ENCODE results near the gene DEK.

DEK gene

GRCh38 chr6:18265787-18266522, 1.6 kb upstream of the DEK start:
- no peak for DNase-seq

- no peak for DNase-seq
Observed at GRCh38 chr6:18264923-18265377, 620 bp upstream of the DEK start.

- DNase-seq, result peak; percentile 66
Observed at GRCh38 chr6:18263418-18264218, 712 bp downstream of the DEK start.

- peak; percentile 25 for DNase-seq
Observed at GRCh38 chr6:18262702-18263417, 1.5 kb downstream of the DEK start.

- no peak for DNase-seq
Observed at GRCh38 chr6:18261877-18262276, 2.5 kb downstream of the DEK start.

- no peak for DNase-seq
Observed at GRCh38 chr6:18260448-18261106, 3.8 kb downstream of the DEK start.

GRCh38 chr6:18259675-18260447, 4.5 kb downstream of the DEK start:
- no peak for DNase-seq

GRCh38 chr6:18254793-18255192, 9.5 kb downstream of the DEK start:
- DNase-seq, result no peak

- no peak for DNase-seq
Observed at GRCh38 chr6:18253635-18254034, 10.7 kb downstream of the DEK start.

GRCh38 chr6:18249271-18249670, 15.1 kb downstream of the DEK start:
- no peak for DNase-seq

- DNase-seq, result no peak
Observed at GRCh38 chr6:18248698-18249097, 15.6 kb downstream of the DEK start.

GRCh38 chr6:18247002-18247401, 17.3 kb downstream of the DEK start:
- no peak for DNase-seq

- DNase-seq, result no peak
Observed at GRCh38 chr6:18246205-18246604, 18.1 kb downstream of the DEK start.

- no peak for DNase-seq
Observed at GRCh38 chr6:18245642-18246041, 18.7 kb downstream of the DEK start.

- no peak for DNase-seq
Observed at GRCh38 chr6:18245079-18245478, 19.3 kb downstream of the DEK start.

- no peak for DNase-seq
Observed at GRCh38 chr6:18244251-18244650, 20.1 kb downstream of the DEK start.

- DNase-seq, result no peak
Observed at GRCh38 chr6:18243302-18243893, 20.9 kb downstream of the DEK start.

- DNase-seq, result no peak
Observed at GRCh38 chr6:18242062-18242851, 22.1 kb downstream of the DEK start.

- no peak for DNase-seq
Observed at GRCh38 chr6:18241208-18242038, 22.9 kb downstream of the DEK start.

- peak; percentile 11 for DNase-seq
Observed at GRCh38 chr6:18240230-18240629, 24.1 kb downstream of the DEK start.
